Left lung (tissue), 10 donors: Measurements from ENCODE around the gene CHPF. TPM values are rescaled to one million over a fixed set of nuclear protein-coding genes. Genes with fewer than 3 reads are reported as not detected.
A peak's percentile ranks its signal among the peaks of the same experiment; 100 is the strongest.

Experiments used
- ATAC-seq: fragments of 200-7000 bp; cut with Tn5 transposase; one replicate; pipeline ENCODE4 v1.9.1; 2020; ENCODE audit warnings: moderate library complexity
- DNase-seq, 4 donors: peaks; one replicate each; pipeline ENCODE4 v3.0.0-alpha.2; 2013 to 2020
- H3K27ac ChIP-seq, 2 donors: fragments of 200-600 bp; sonication (generic) in 1 of 2; one replicate each; pipeline versions ENCODE4 v1.5.0 to v1.8.0; 2020 to 2021
- H3K27me3 ChIP-seq, 2 donors: fragments of 200-600 bp; sonication (generic) in 1 of 2; one replicate each; pipeline versions ENCODE4 v1.5.0 to v1.8.0; 2020 to 2021
- H3K36me3 ChIP-seq, 2 donors: fragments of 200-600 bp; sonication (generic) in 1 of 2; one replicate each; pipeline versions ENCODE4 v1.5.0 to v1.8.0; 2020 to 2021
- H3K4me1 ChIP-seq, 2 donors: fragments of 200-600 bp; one replicate each; pipeline ENCODE4 v1.8.0; 2021
- H3K4me3 ChIP-seq, 2 donors: fragments of 200-600 bp; sonication (generic) in 1 of 2; one replicate each; pipeline versions ENCODE4 v1.5.0 to v1.8.0; 2020 to 2021; ENCODE audit warnings: mild to moderate bottlenecking in 1 of 2
- H3K9me3 ChIP-seq, 2 donors: fragments of 200-600 bp; sonication (generic) in 1 of 2; one replicate each; pipeline versions ENCODE4 v1.5.0 to v1.8.0; 2020 to 2021
- intact Hi-C, 2 donors: fragments of 100-400 bp; cut with DNase I; formaldehyde crosslinking; loops; one replicate each; pipeline versions ENCODE4 v1.11.2 to v1.14.2; 2022
- polyA plus RNA-seq, 6 donors: library from polyadenylated mRNA; unstranded; fragments of 120-200 nt; gene quantifications; one replicate each; pipeline ENCODE4 v1.2.1, GENCODE V29; 2013; ENCODE audit not compliant: insufficient read length in 6 of 6
- total RNA-seq, 2 donors: library from RNA; stranded (reverse); fragmentation: NEBNext Ultra II Directional; extraction: Animal tissue kit (Norgen Biotek cat#: 25700); gene quantifications; one replicate each; pipeline ENCODE4 v1.2.1, GENCODE V29; 2021
- TF ChIP-seq, protein P1 (sequence below), 2 donors: fragments of 200-600 bp; sonication (generic) in 1 of 2; IDR thresholded peaks; one replicate each; pipeline versions ENCODE4 v1.5.0 to v1.8.0; 2021; ENCODE audit warnings: antibody characterized with exemption in 2 of 2
- donor health status: DM: no; HTN: yes; CAD: no.
- donor health status: DM: no; HTN: no; CAD: no.

CHPF gene
- total and polyA plus RNA-seq, 8 donors: 18.8 to 114 (median 28.0) TPM

DNA sequence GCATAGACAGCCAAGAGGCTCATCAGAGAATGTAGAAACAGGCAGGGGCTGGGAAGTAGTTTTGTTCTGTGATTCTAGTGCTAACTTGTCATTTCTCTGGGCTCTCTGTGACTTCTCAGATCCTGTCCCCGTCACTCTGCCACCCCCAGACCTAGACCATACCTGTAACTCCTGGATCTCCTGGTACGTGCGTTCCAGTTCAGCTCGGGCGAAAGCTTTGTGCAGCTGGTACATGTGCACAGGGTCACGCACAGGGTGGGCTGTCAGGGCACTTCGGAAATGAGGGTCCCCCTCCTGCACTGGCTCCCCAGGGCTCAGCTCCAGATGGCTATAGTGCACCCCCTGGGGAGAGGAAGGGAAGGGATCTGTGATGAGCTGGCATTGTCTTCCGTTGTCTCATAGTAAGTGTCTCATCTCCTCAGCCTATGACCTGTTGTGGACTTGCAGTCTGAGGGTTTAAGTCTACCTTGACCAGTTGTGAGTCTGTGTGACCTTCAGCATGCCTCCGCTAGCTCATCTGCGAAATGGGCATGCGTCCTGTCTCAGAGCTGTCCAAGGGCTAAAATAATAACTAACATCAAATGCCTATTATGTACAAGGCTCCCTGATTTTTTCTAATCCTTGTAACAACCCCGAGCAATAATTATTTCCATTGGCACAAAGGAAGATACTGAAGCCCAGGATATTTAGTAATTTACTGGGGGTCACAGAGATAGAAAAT is 2.7 kb downstream of the CHPF start:
- H3K36me3 ChIP-seq: peaks cover 0 to 31% of the 10 kb centered on the region in 2 donors
- no peaks in the 10 kb centered on the region for H3K9me3 ChIP-seq
- peaks cover 0 to 95% of the 10 kb centered on the region in 2 donors for H3K27me3 ChIP-seq
- intact Hi-C loops: loop anchor here in 1 of 2 donors (5.0 kb wide), 1 partner anchor 101 kb away; no protein-coding TSS in a partner anchor
- ATAC-seq (no peak), DNase-seq (no peak)
- TF ChIP-seq, protein P1, sequence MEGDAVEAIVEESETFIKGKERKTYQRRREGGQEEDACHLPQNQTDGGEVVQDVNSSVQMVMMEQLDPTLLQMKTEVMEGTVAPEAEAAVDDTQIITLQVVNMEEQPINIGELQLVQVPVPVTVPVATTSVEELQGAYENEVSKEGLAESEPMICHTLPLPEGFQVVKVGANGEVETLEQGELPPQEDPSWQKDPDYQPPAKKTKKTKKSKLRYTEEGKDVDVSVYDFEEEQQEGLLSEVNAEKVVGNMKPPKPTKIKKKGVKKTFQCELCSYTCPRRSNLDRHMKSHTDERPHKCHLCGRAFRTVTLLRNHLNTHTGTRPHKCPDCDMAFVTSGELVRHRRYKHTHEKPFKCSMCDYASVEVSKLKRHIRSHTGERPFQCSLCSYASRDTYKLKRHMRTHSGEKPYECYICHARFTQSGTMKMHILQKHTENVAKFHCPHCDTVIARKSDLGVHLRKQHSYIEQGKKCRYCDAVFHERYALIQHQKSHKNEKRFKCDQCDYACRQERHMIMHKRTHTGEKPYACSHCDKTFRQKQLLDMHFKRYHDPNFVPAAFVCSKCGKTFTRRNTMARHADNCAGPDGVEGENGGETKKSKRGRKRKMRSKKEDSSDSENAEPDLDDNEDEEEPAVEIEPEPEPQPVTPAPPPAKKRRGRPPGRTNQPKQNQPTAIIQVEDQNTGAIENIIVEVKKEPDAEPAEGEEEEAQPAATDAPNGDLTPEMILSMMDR (IDR thresholded peaks at IDR 0.05): no peak
- H3K4me1 ChIP-seq: peaks cover 8 to 33% of the 10 kb centered on the region in 2 donors
- no peak overlapping the region for H3K27ac ChIP-seq
- no peak overlapping the region for H3K4me3 ChIP-seq

DNA sequence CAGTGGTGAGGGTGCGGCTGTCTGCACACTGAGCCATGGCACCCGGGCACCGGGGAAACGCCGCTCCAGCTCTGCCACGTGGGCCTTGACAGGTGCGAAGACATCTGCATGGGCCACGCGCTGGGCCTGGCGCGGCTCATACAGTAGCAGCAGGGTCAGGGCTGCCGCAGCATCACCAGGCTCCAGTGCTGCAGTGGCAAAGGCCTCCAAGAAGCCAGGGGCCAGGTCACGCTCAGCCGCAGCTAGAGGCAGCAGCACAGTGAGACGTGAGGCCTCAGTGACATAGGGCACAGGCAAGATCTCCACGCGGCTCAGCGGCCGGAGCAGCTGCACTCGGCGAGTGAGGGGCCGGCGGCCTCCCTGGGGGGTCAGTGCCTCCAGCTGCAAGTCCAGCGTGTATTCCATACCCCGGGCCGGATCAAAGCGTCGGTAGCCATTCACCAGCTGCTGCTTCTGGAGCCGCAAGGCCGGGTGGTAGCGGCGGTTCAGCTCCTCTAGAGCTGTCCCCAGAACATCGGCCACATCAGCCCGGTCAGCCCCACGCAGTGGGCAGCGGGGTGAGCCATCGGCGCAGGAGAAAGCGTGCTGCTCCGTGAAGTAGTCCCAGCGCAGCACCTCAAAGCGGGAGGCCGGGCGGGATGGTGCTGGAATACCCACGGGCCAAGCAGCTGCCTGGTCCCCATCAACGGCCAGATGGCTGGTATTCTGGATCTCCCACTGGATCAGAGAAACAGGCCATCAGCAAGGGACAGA is 3.5 kb downstream of the CHPF start:
- H3K27ac ChIP-seq: no peak overlapping the region
- H3K36me3 ChIP-seq: peaks cover 0 to 31% of the 10 kb centered on the region in 2 donors
- ATAC-seq: no peak
- TF ChIP-seq, protein P1 (IDR thresholded peaks at IDR 0.05): no peak
- no peak overlapping the region for H3K4me3 ChIP-seq
- peaks cover 8 to 33% of the 10 kb centered on the region in 2 donors for H3K4me1 ChIP-seq
- intact Hi-C loops: loop anchor here in 1 of 2 donors (5.0 kb wide), 1 partner anchor 102 kb away; no protein-coding TSS in a partner anchor
- peaks cover 0 to 86% of the 10 kb centered on the region in 2 donors for H3K27me3 ChIP-seq
- no peaks in the 10 kb centered on the region for H3K9me3 ChIP-seq
- no peak for DNase-seq

DNA sequence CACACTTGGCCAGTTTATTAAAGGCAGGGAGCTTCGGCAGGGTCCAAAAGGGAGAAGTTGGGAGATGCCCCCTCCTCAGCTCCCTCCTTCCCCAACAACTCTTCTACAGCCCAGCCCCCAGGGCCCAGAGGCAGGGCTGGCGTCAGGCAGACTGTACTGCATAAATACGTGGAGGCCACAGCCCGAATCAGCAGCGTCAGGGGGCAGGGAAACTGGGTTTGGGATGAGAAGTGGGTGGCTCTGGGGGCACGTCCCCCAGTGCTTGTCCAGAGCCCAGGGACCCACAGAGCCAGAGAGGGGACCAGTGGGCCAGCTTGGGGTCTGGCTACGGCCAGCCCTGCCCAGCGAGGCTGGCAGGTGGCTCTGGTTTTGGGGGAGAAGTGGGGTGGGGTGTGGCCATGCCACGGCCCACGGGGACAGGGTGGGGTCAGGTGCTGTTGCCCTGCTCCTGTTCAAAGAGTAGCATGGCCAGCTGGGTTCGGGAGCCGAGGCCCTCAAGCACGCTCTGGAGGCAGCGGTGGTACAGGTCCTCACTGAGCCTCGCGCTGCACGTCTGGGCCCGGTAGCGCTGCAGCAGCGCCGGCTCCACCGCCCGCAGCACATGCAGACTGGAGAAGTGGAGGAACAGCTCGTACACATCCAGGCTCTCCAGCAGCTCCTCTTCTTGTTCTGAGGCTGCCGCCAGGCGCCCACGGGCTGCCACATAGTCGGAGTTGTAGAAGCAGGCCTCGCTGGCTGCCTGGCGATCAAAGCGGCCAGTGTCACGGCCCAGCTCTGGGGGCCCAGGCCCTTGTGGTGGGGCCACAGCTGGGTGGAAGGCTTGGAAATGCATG is 4.4 kb downstream of the CHPF start:
- DNase-seq (no peak), ATAC-seq (no peak)
- H3K36me3 ChIP-seq: peaks cover 0 to 31% of the 10 kb centered on the region in 2 donors
- intact Hi-C loops: no loop called here
- no peak overlapping the region for H3K27ac ChIP-seq
- peaks cover 0 to 77% of the 10 kb centered on the region in 2 donors for H3K27me3 ChIP-seq
- TF ChIP-seq, protein P1 (IDR thresholded peaks at IDR 0.05): no peak
- H3K4me1 ChIP-seq: peaks cover 6 to 29% of the 10 kb centered on the region in 2 donors
- H3K9me3 ChIP-seq: no peaks in the 10 kb centered on the region
- H3K4me3 ChIP-seq: no peak overlapping the region

DNA sequence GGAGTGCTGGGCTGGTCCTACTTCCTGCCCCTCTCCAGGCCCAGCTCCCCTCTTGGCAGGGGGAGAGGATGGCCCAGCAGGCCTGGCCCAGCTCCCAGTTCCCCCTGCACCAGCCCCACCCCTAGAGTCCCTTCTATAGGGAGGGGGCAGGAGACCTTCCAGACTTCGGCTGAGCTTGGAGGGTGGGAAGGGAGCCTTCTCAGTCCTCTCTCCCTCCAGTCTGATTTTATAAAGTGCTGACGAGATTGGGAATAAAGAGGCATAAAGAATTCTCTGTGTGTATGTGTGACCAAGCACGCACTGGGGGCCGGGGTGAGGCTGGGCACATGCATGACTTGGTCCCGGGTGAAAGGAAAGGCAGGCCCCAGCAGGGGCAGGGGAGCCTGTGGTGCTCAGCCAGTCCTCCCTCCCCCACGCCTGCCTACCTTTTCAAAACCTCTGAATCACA is 5.1 kb downstream of the CHPF start:
- Histone ChIP-seq H3K4me3 (no peak overlapping the region), H3K27ac (no peak overlapping the region), H3K36me3 (peaks cover 0 to 31% of the 10 kb centered on the region in 2 donors), H3K27me3 (peaks cover 0 to 71% of the 10 kb centered on the region in 2 donors), H3K9me3 (no peaks in the 10 kb centered on the region), H3K4me1 (peaks cover 6 to 23% of the 10 kb centered on the region in 2 donors)
- TF ChIP-seq, protein P1 (IDR thresholded peaks at IDR 0.05): no peak
- no peak for ATAC-seq
- intact Hi-C loops: no loop called here
- DNase-seq: peak in 1 of 4 donors; percentile 73
